ENCODE data around the gene THSD7B.

THSD7B gene

DNA sequence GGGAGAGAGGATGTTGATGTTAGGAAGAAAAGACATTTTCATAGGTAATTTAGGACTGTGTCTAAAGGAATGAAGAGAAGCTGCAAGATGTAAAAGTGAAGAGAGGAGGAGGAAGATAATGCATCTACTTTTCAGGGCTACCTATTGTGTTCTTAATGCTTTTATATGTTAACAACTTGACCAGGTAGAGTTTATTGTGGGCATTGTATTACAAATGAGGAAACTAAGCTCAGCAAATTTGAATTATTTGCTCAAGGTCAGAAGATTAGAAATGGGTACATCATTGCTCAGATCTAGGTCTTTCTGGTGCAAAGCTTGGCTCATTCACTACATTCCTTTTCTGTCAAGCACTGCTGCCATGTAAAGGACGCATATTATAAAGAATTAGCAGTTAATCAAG, 441.7 kb downstream of the THSD7B start:
- DNase-seq: no peak

GRCh38 chr2:137208431-137208891, 443.1 kb downstream of the THSD7B start:
- DNase-seq: no peak

DNA sequence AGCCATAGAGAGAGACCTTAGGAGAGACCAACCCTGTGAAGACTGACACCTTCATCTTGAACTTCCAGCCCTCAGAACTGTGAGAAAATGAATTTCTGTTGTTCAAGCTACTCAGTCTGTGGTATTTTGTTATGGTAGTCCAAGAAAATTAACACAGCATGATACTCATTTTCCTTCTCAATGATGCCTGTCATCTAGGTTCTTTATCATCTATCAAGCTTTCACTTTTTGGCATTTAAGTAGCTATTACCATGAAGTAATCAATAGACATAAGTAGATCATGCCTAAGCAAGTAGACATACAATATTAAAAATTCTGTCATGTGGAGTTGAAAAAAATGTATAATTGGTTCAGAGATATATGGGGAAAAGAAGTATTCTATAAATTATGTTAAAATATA, 444.7 kb downstream of the THSD7B start:
- DNase-seq: no peak

DNA sequence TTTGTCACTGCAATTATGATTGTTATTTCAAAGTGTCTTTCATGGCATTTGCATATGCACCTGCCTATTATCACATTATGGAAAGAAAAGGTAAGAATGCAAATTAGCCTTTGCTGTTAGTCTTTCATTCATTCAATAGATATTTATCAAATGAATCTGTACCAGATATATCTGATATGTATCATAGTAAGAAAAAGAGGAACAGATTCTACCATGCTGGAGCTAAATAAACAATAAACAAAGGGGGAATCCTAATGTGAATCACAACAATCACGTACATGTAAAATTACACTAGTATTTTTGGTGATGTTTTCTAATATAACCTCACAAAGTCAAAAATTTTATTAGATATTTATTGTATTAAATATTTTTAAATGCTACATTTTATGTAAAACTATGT, 446.4 kb downstream of the THSD7B start:
- DNase-seq: no peak

GRCh38 chr2:137220438-137220993, 455.2 kb downstream of the THSD7B start:
- DNase-seq: no peak

- DNase-seq: no peak
These were observed 456.6 kb downstream of the THSD7B start for GRCh38 chr2:137221797-137222492.

- no peak for DNase-seq
These were observed 458.4 kb downstream of the THSD7B start for GRCh38 chr2:137223722-137224121.

DNA sequence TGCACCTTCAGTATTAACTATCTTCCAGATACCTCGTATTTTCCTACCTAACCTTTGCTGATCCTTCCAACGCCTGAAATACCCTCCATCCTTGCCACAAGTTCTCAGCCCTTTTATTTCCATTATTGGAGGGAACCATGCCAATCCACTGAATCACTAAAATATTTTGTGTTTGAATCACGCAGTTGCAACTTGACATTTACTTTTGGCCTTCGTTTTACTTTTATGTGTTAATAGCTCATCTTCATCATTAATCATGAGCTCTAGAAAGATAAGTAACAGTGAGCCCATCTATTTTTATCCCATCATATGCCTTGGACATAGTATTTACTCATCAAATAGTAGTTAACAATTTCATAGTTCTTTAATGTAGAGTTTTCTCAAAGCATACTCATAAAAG, 463.2 kb downstream of the THSD7B start:
- no peak for DNase-seq

GRCh38 chr2:137229834-137230233, 464.5 kb downstream of the THSD7B start:
- DNase-seq: no peak

GRCh38 chr2:137231628-137232027, 466.3 kb downstream of the THSD7B start:
- no peak for DNase-seq

DNA sequence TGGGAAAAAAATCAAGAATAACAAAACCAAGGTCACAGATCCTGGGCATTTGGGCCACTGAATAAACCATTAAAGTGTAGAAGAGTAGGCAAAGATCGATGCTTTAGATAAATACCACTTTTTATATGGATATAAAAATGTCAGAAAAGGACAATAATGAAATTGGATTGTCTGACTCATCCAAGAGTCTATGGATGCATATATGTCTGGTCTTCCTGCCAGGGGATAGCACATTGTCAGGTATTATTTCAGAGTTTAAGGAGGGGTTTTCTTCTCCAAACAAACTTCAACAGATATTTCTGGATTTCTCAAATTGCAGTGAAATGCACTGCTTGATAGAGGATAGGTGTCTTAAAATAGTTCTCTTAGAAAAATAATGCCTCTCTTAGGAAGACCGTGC, 466.7 kb downstream of the THSD7B start:
- no peak for DNase-seq

DNA sequence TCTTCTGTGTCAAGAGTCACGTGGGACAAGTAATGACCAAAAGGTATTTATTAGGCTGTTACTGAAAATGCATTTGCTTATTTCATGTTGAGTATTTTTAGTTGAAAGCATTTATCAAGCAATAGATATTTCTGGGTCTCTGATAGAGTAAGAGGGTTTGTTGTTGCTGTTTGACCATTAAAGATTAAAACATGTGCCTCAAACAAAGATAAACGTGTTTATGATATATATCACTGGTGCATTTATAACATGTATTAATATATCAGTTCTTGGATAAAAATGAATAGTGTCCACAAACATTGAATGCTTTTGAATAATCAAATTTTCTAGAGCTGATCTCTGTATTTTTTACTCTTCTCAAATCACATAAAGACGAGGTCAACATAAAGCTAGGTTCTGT, 467.7 kb downstream of the THSD7B start:
- no peak for DNase-seq

- DNase-seq: no peak
These were observed 471.7 kb downstream of the THSD7B start for GRCh38 chr2:137237055-137237454.

DNA sequence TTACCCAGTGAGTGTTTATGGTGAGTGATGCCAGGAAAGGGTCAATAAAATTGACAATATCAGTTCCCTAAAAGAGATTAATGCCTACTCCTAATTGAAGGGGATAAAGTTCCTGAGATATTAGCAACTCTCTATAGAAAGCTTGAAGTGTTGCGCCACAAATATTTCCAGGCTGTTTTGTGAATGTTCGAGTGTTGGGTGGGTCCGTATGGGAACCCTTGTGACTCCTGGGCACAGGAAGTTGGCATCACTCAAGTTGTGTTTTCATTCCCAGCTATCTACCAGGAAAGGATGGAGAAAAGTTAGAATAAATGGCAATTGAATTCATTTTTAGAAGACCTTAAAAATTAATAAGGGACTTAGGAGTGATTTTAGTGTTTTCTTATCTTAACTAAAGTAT, 472.7 kb downstream of the THSD7B start:
- DNase-seq: no peak

GRCh38 chr2:137249463-137250130, 484.3 kb downstream of the THSD7B start:
- DNase-seq: no peak

DNA sequence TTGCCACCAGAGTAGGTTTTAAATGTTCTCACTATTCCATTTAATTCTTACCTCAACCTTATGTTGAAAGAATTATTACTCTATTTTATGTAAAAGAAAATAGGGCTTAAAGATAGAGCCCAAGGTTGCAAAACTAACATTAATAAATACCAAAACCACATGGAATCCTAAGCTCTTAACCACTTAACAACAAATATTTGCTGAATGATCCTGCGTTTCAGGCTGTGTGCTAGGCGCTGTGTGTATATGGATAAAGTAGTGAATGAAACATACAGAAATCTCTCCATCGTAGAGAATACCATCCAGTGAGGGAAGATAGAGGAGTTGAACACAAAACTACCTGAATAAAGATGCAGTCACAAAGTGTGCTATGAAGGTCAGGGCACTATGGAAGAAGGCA, 485.1 kb downstream of the THSD7B start:
- DNase-seq: no peak

DNA sequence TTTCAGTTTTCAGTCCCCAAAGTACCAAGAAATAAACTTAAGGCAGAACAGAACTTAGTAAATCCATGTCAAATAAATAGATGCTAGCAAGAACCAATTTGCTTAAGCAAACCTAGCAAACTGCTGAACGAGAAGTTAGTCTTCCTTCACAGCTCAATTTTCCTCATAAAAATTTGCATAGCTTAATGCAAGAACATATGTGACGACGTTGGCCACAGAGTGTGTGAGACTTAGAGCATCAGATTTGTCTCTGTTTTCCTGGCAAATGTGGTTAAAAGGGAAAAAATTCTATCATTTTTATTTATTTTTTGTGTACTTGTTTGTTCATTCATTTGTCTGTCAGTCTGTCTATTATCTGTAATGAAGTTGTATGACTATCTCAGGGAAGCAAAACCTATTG, 485.7 kb downstream of the THSD7B start:
- DNase-seq: no peak

- no peak for DNase-seq
These were observed 487.6 kb downstream of the THSD7B start for GRCh38 chr2:137252934-137253333.

DNA sequence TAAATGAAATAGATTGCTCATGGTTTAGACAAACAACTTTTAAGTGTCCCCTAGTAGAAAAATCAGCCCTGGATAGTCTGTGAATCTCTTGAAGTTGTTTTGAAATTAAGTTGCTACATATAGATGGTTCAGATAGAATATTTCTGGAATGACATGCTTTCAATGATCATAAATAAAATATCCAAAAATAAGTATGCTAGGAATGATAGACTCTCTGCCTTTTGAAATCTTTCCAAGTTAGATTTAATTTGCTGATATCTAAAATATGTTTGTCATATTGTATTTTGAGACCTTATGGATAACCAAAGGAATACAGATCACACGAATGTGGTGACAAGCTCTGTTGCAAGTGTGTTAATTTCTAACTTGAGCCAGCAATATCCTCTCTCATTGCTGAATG, 488.7 kb downstream of the THSD7B start:
- no peak for DNase-seq

- no peak for DNase-seq
These were observed 490.0 kb downstream of the THSD7B start for GRCh38 chr2:137255345-137255744.

- no peak for DNase-seq
These were observed 490.6 kb downstream of the THSD7B start for GRCh38 chr2:137255990-137256389.

- no peak for DNase-seq
These were observed 496.7 kb downstream of the THSD7B start for GRCh38 chr2:137261881-137262585.

DNA sequence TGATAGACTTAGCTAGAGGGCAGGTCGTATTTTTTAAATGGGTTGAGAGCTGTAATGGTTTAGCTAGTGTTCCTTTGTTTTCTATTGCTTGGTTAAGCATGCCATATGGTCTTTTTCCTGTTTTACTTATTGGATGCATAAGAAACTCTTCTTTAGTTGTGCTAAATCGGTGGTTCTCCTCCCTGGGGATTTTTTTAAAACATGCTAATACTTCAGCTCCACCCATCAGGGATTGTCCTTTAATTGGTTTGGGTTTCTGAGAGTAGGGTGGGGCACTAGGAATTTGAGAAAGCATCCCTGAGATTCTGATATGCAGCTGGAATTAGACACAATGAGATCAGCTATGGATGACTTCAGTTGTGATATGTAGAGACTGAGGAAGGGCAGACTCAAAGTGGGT, 497.2 kb downstream of the THSD7B start:
- DNase-seq: no peak

Measured in effector CD8-positive, alpha-beta T cell (primary cell).